H1 (cell line): Measurements from ENCODE around the gene LINGO4. TPM values are rescaled to one million over a fixed set of nuclear protein-coding genes. Genes with fewer than 3 reads are reported as not detected.

Experiments used
- CTCF ChIA-PET: fragments of 300-600 bp; sonication (Branson Sonifier 250); formaldehyde crosslinking; loops from one replicate; lab custom pipeline; 2021; ENCODE audit not compliant: partially characterized antibody; lab: Charles Lee
- POLR2A ChIA-PET: fragments of 300-600 bp; sonication (Branson Sonifier 250); formaldehyde crosslinking; loops from one replicate; lab custom pipeline; 2021; ENCODE audit warnings: inconsistent platforms; ENCODE audit not compliant: partially characterized antibody; lab: Charles Lee
- DNase-seq, 2 experiments: peaks; one replicate each; pipeline versions ENCODE4 v3.0.0 to v3.0.0-alpha.2; 2010 to 2022; ENCODE audit warnings: low spot score in 2 of 2, low read depth in 1 of 2, mixed read lengths in 1 of 2
- FAIRE-seq: peaks from 2 replicates; lab custom pipeline; 2011; peaks lifted over from hg19 to GRCh38; lab: Jason Lieb, UNC
- H2AFZ ChIP-seq: 2 replicates; pipeline ENCODE4 v1.8.1; 2012; ENCODE audit warnings: low read length, inconsistent platforms
- H2AK5ac ChIP-seq: 2 replicates; pipeline ENCODE4 v1.6.1; 2013; ENCODE audit warnings: low read depth, low read length
- H2BK120ac ChIP-seq: replicated peaks from 2 replicates; pipeline ENCODE3; 2013; ENCODE audit warnings: low read depth, low read length, inconsistent platforms
- H2BK12ac ChIP-seq: 2 replicates; pipeline ENCODE4 v1.6.1; 2013; ENCODE audit warnings: low read depth, low read length
- H2BK15ac ChIP-seq: 2 replicates; pipeline ENCODE4 v1.6.1; 2013; ENCODE audit warnings: low read length
- H2BK20ac ChIP-seq: 2 replicates; pipeline ENCODE4 v1.6.1; 2013; ENCODE audit warnings: low read length
- H2BK5ac ChIP-seq: 2 replicates; pipeline ENCODE4 v1.6.1; 2013; ENCODE audit warnings: low read depth, low read length
- H3K14ac ChIP-seq: 2 replicates; pipeline ENCODE4 v1.6.1; 2013; ENCODE audit warnings: inconsistent platforms; ENCODE audit not compliant: insufficient read length
- H3K18ac ChIP-seq: 2 replicates; pipeline ENCODE4 v1.6.1; 2013; ENCODE audit warnings: low read length; ENCODE audit errors: extremely low read depth
- H3K23ac ChIP-seq: 2 replicates; pipeline ENCODE4 v1.6.1; 2013; ENCODE audit warnings: inconsistent platforms; ENCODE audit not compliant: insufficient read length
- H3K23me2 ChIP-seq: 2 replicates; pipeline ENCODE4 v1.6.1; 2013; ENCODE audit warnings: low read depth, low read length
- H3K27ac ChIP-seq: 2 replicates; pipeline ENCODE4 v1.6.1; 2011; ENCODE audit warnings: low read depth, low read length, inconsistent platforms
- H3K27me3 ChIP-seq, 4 experiments: replicated peaks in 1 of 4; 1 replicate in 1 of 4; 2 replicates in 3 of 4; pipeline versions ENCODE4 v1.6.1 to v1.8.1; 2011 to 2013; ENCODE audit warnings: low read length in 3 of 4, mild to moderate bottlenecking in 3 of 4, inconsistent platforms in 2 of 4, mixed read lengths in 2 of 4, moderate library complexity in 1 of 4; ENCODE audit not compliant: control insufficient read depth in 3 of 4, insufficient read depth in 3 of 4; ENCODE audit errors: extremely low read depth in 1 of 4
- H3K36me3 ChIP-seq, 4 experiments: 2 replicates each; pipeline versions ENCODE4 v1.6.1 to v1.8.1; 2011 to 2013; ENCODE audit warnings: mild to moderate bottlenecking in 4 of 4, low read length in 3 of 4, moderate library complexity in 2 of 4, control low read depth in 1 of 4, inconsistent platforms in 1 of 4; ENCODE audit not compliant: insufficient read depth in 4 of 4, control insufficient read depth in 2 of 4
- H3K4ac ChIP-seq: replicated peaks from 2 replicates; pipeline ENCODE3; 2013; ENCODE audit warnings: low read length, low read depth, mixed read lengths, inconsistent platforms; ENCODE audit not compliant: insufficient read length
- H3K4me1 ChIP-seq, 4 experiments: replicated peaks in 1 of 4; 1 replicate in 1 of 4; 2 replicates in 3 of 4; pipeline versions ENCODE4 v1.6.1 to v1.8.1; 2011 to 2013; ENCODE audit warnings: low read length in 3 of 4, inconsistent platforms in 2 of 4, mixed read lengths in 1 of 4; ENCODE audit not compliant: insufficient read depth in 4 of 4, control insufficient read depth in 3 of 4
- H3K4me2 ChIP-seq, 2 experiments: 2 replicates each; pipeline versions ENCODE4 v1.6.1 to v1.8.1; 2011 to 2013; ENCODE audit warnings: low read depth in 2 of 2, low read length in 2 of 2, control low read depth in 1 of 2, inconsistent platforms in 1 of 2, mild to moderate bottlenecking in 1 of 2; ENCODE audit not compliant: insufficient read depth in 1 of 2
- H3K4me3 ChIP-seq, 4 experiments: fragments of 200-600, 300-600 bp in 1 of 4; sonication (generic), shearing (Covaris generic), sonication (Bioruptor Twin) in 1 of 4; 2 replicates each; pipeline versions ENCODE4 v1.5.1 to v1.8.1; 2011 to 2016; ENCODE audit warnings: low read length in 4 of 4, low read depth in 3 of 4, control low read depth in 2 of 4, inconsistent platforms in 2 of 4, mild to moderate bottlenecking in 2 of 4, mixed read lengths in 1 of 4, moderate library complexity in 1 of 4; ENCODE audit not compliant: insufficient read depth in 2 of 4; ENCODE audit errors: extremely low read depth in 1 of 4
- H3K56ac ChIP-seq: replicated peaks from 2 replicates; pipeline ENCODE3; 2013; ENCODE audit warnings: low read depth, mild to moderate bottlenecking, mixed read lengths, low read length, inconsistent platforms; ENCODE audit not compliant: insufficient read length
- H3K79me1 ChIP-seq: 2 replicates; pipeline ENCODE4 v1.6.1; 2013; ENCODE audit warnings: low read depth, low read length, control low read depth
- H3K79me2 ChIP-seq, 2 experiments: 2 replicates each; pipeline versions ENCODE4 v1.6.1 to v1.8.1; 2012 to 2013; ENCODE audit warnings: low read length in 2 of 2, mild to moderate bottlenecking in 2 of 2, inconsistent platforms in 1 of 2; ENCODE audit not compliant: insufficient read depth in 2 of 2, control insufficient read depth in 1 of 2
- H3K9ac ChIP-seq, 4 experiments: replicated peaks in 1 of 4; 1 replicate in 1 of 4; 2 replicates in 3 of 4; pipeline versions ENCODE4 v1.6.1 to v1.8.1; 2011 to 2013; ENCODE audit warnings: low read depth in 3 of 4, low read length in 3 of 4, control low read depth in 2 of 4, mild to moderate bottlenecking in 2 of 4, moderate library complexity in 2 of 4, inconsistent platforms in 1 of 4; ENCODE audit errors: extremely low read depth in 1 of 4
- H3K9me3 ChIP-seq, 2 experiments: 2 replicates each; pipeline versions ENCODE4 v1.6.1 to v1.8.1; 2012 to 2013; ENCODE audit warnings: mild to moderate bottlenecking in 2 of 2, moderate library complexity in 2 of 2, control low read depth in 1 of 2, inconsistent platforms in 1 of 2, low read depth in 1 of 2, low read length in 1 of 2, mixed read lengths in 1 of 2; ENCODE audit not compliant: insufficient read depth in 2 of 2
- H4K20me1 ChIP-seq, 2 experiments: replicated peaks in 1 of 2; 2 replicates each; pipeline versions ENCODE3 to v1.8.1; 2011 to 2013; ENCODE audit warnings: inconsistent platforms in 2 of 2, low read length in 2 of 2, mild to moderate bottlenecking in 1 of 2; ENCODE audit not compliant: insufficient read depth in 2 of 2, control insufficient read depth in 1 of 2
- H4K5ac ChIP-seq: 2 replicates; pipeline ENCODE4 v1.6.1; 2013; ENCODE audit warnings: low read length, low read depth, mixed read lengths, inconsistent platforms; ENCODE audit not compliant: insufficient read length
- H4K8ac ChIP-seq: 2 replicates; pipeline ENCODE4 v1.8.0; 2013; ENCODE audit warnings: mild to moderate bottlenecking, moderate library complexity, low read length, inconsistent platforms; ENCODE audit not compliant: insufficient read depth; ENCODE audit errors: extremely low read depth
- H4K91ac ChIP-seq: replicated peaks from 2 replicates; pipeline ENCODE3; 2013; ENCODE audit warnings: low read length, mixed read lengths, inconsistent platforms; ENCODE audit not compliant: insufficient read length
- BRCA1 ChIP-seq: IDR thresholded peaks from 2 replicates; pipeline ENCODE4 v1.6.1; 2012; ENCODE audit warnings: low read depth, low read length, improper control_type of control experiment
- EGR1 ChIP-seq: IDR thresholded peaks from 2 replicates; pipeline ENCODE4 v1.6.1; 2011; ENCODE audit warnings: low read depth, low read length, borderline replicate concordance
- FOSL1 ChIP-seq: IDR thresholded peaks from 2 replicates; pipeline ENCODE4 v1.6.1; 2011; ENCODE audit warnings: mild to moderate bottlenecking, low read depth, low read length, moderate library complexity; ENCODE audit not compliant: insufficient read depth
- KDM4A ChIP-seq: IDR thresholded peaks from one replicate; pipeline ENCODE4 v1.7.1; 2012; ENCODE audit warnings: low read depth, mild to moderate bottlenecking, moderate library complexity, low read length, inconsistent platforms; ENCODE audit not compliant: severe bottlenecking
- POLR2AphosphoS5 ChIP-seq: IDR thresholded peaks from 2 replicates; pipeline ENCODE4 v1.6.1; 2011; ENCODE audit warnings: low read depth, low read length
- SP2 ChIP-seq: IDR thresholded peaks from 2 replicates; pipeline ENCODE4 v1.6.1; 2012; ENCODE audit warnings: mild to moderate bottlenecking, low read length, inconsistent platforms
- SUZ12 ChIP-seq: fragments of 200-600 bp; sonication (generic); IDR thresholded peaks from 2 replicates; pipeline ENCODE4 v1.6.1; 2012; ENCODE audit warnings: mild to moderate bottlenecking, inconsistent platforms, low read length, moderate library complexity, mixed read lengths
- TAF7 ChIP-seq: optimal IDR thresholded peaks from 2 replicates; pipeline ENCODE3; 2011; ENCODE audit warnings: low read depth, mild to moderate bottlenecking, inconsistent platforms, low read length, moderate library complexity, borderline replicate concordance
- YY1 ChIP-seq: IDR thresholded peaks from 2 replicates; pipeline ENCODE4 v1.6.1; 2011; ENCODE audit warnings: low read depth, mild to moderate bottlenecking, low read length
- WGBS, 2 experiments: shearing (Covaris generic) in 1 of 2; methylation state at CpG; one replicate each; pipeline versions ENCODE4 v1.1.6 to v1.1.7; 2013 to 2015; ENCODE audit warnings: low lambda C conversion rate in 2 of 2, mixed read lengths in 2 of 2, inconsistent platforms in 1 of 2, low coverage in 1 of 2, missing lambda C conversion rate in 1 of 2; ENCODE audit not compliant: insufficient replicate concordance in 2 of 2, insufficient coverage in 1 of 2, insufficient read length in 1 of 2; ENCODE audit errors: extremely low coverage in 1 of 2, missing lambda C conversion rate in 1 of 2; 5-methylcytosine and 5-hydroxymethylcytosine counted together
- long read RNA-seq, 2 experiments: library from RNA in 1 of 2; library from capped mRNA in 1 of 2; stranded (forward); transcript quantifications; one replicate each; pipeline ENCODE4 v2.0.0, GENCODE V29; 2021; ENCODE audit warnings: inconsistent platforms in 1 of 2
- polyA minus RNA-seq, 3 experiments: library from RNA; depleted of rRNA, polyadenylated mRNA; stranded (reverse); fragments of >200 nt; gene quantifications; 1 replicate in 2 of 3; 2 replicates in 1 of 3; pipeline ENCODE4 v1.2.3, GENCODE V29; 2011
- polyA plus RNA-seq, 7 experiments: library from polyadenylated mRNA; depleted of rRNA in 3 of 7; stranded (reverse) in 5 of 7; unstranded in 2 of 7; fragments of >200 nt in 5 of 7; fragments of 200-250 nt in 2 of 7; gene quantifications; 1 replicate in 5 of 7; 2 replicates in 1 of 7; 4 replicates in 1 of 7; pipeline versions ENCODE4 v1.2.1 to v1.2.3, GENCODE V29; 2011 to 2013; ENCODE audit warnings: missing spikeins in 2 of 7, mixed read lengths in 2 of 7
- total RNA-seq: library from RNA; stranded (reverse); fragmentation: NEBNext Ultra II Directional; extraction: Animal tissue kit (Norgen Biotek cat#: 25700); gene quantifications from 2 replicates; pipeline ENCODE4 v1.2.1, GENCODE V29; 2021

Gene LINGO4
- not detected in 2 replicates for total RNA-seq
- 0.03 TPM in 1 of 2 replicates, not detected in the other for polyA plus RNA-seq (2011; rRNA removed)
- polyA plus RNA-seq (2011; cell fraction: cytosol; rRNA removed): not detected
- polyA plus RNA-seq (2011; cell fraction: nucleus; rRNA removed): not detected
- polyA plus RNA-seq (2012, experiment 1 of 2): 0.05 TPM in 1 of 4 replicates, not detected in the others
- polyA plus RNA-seq (2012, experiment 2 of 2): not detected
- not detected for polyA plus RNA-seq (2013, experiment 1 of 2)
- not detected for polyA plus RNA-seq (2013, experiment 2 of 2)
- polyA minus RNA-seq (2011; rRNA and poly(A)+ RNA removed): not detected in 2 replicates
- polyA minus RNA-seq (2011; cell fraction: cytosol; rRNA and poly(A)+ RNA removed): not detected
- polyA minus RNA-seq (2011; cell fraction: nucleus; rRNA and poly(A)+ RNA removed): 0.30 TPM
- long read RNA-seq, experiment 1: 0 reads
- long read RNA-seq, experiment 2: 0 reads

- no peak for DNase-seq
- H2AK5ac ChIP-seq: no peak within 1 kb of the TSS
- H3K14ac ChIP-seq: no peak within 1 kb of the TSS
- no peak within 1 kb of the TSS for H4K5ac ChIP-seq
- H3K23ac ChIP-seq: no peak within 1 kb of the TSS
- H4K91ac ChIP-seq: no peak within 1 kb of the TSS
- H3K4ac ChIP-seq: no peak within 1 kb of the TSS
- no peak within 1 kb of the TSS for H2BK5ac ChIP-seq
- no peak within 1 kb of the TSS for H3K9ac ChIP-seq
- H3K36me3 ChIP-seq: no peaks in the 10 kb centered on the region
- H3K4me2 ChIP-seq: no peak within 1 kb of the TSS
- no peaks in the 10 kb centered on the region for H3K9me3 ChIP-seq
- no peaks in the 10 kb centered on the region for H3K79me1 ChIP-seq
- H2BK120ac ChIP-seq: no peak within 1 kb of the TSS
- 85% methylated on average over 12 of the region's 12 CpGs; no CpG with 5 or more reads in 1 of the 2 experiments for WGBS, 2 experiments
- H3K79me2 ChIP-seq: no peaks in the 10 kb centered on the region
- no peak within 1 kb of the TSS for H3K4me3 ChIP-seq
- no peak within 1 kb of the TSS for H2AFZ ChIP-seq
- CTCF ChIA-PET: no interaction called here
- H2BK15ac ChIP-seq: no peak within 1 kb of the TSS
- H3K4me1 ChIP-seq: peaks cover 1 to 5% (median 4%) of the 10 kb centered on the region in 4 experiments; a peak in 2 of 7 replicates
- H2BK20ac ChIP-seq: no peak within 1 kb of the TSS
- no peaks in the 10 kb centered on the region for H4K20me1 ChIP-seq
- POLR2A ChIA-PET: no interaction called here
- peaks cover 0 to 3% (median 1%) of the 10 kb centered on the region in 4 experiments; a peak in 1 of 7 replicates for H3K27me3 ChIP-seq
- H3K23me2 ChIP-seq: no peaks in the 10 kb centered on the region
- FAIRE-seq: no peak
- H4K8ac ChIP-seq: no peak within 1 kb of the TSS
- TF ChIP-seq YY1 (no peak), FOSL1 (no peak), EGR1 (no peak), TAF7 (no peak), POLR2AphosphoS5 (no peak), KDM4A (no peak), SUZ12 (no peak), BRCA1 (no peak), SP2 (no peak)
- no peak within 1 kb of the TSS for H3K18ac ChIP-seq
- H3K56ac ChIP-seq: no peak within 1 kb of the TSS
- no peak within 1 kb of the TSS for H3K27ac ChIP-seq
- H2BK12ac ChIP-seq: no peak within 1 kb of the TSS
Measured at GRCh38 chr1:151805066-151805820, at the start of gene LINGO4. Gene LINGO4 (minus strand): TSS chr1:151805419. CDS start chr1:151802704, 2,715 bp downstream.
